ENCODE results near the gene USP8.
A peak's percentile ranks its signal among the peaks of the same experiment; 100 is the strongest.

The USP8 gene

DNA sequence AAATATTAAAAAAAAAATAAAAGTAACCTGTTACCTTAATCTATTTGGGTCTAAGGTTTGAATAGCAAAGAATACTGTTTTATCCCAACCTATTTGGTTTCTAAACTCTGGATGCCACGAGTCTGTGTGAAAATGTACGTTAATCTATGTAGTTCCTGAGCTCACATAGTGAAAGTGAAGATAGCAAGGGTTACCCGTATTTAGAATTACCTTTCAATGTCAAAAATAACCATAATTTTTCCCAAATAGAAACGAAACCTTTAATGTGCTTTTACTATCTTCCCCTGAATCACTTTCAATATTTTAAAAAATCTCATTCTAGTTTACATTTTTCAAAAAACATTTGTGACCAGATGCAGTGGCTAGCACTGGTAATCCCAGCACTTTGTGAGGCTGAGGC lies 128.0 kb downstream of the USP8 start:
- H3K4me3 ChIP-seq (ENCODE audit: low read length), result no peak overlapping the region
- DNase-seq (ENCODE audit: low read depth), result no peak
- TF ChIP-seq CTCF (IDR thresholded peaks at IDR 0.05; ENCODE audit: insufficient read depth, low read depth, low read length, missing control alignments), result no peak

GRCh38 chr15:50556642-50557371 lies 132.6 kb downstream of the USP8 start:
- DNase-seq (ENCODE audit: low read depth), result no peak
- no peak for TF ChIP-seq CTCF (IDR thresholded peaks at IDR 0.05; ENCODE audit: insufficient read depth, low read depth, low read length, missing control alignments)
- H3K4me3 ChIP-seq (ENCODE audit: low read length), result no peak overlapping the region

DNA sequence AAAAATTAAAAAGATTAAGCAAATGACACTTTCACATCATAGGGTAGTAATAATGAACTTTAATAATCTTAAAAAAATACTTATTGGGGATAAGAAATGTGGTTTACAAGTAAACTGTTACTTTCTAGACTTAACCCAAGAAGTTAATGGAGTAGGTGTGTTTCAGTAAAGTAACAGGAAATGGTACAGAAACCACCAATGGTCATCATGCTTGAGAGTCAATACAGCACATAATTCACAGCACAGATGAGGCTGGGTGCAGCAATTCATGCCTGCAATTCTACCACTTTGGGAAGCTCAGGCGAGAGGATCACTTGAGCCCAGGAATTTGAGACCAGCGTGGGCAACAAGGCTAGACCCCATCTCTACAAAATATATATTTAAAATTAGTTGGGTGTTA lies 133.8 kb downstream of the USP8 start:
- DNase-seq (ENCODE audit: low read depth), result no peak
- no peak overlapping the region for H3K4me3 ChIP-seq (ENCODE audit: low read length)
- TF ChIP-seq CTCF (IDR thresholded peaks at IDR 0.05; ENCODE audit: insufficient read depth, low read depth, low read length, missing control alignments), result no peak

GRCh38 chr15:50562735-50563640 lies 138.8 kb downstream of the USP8 start:
- peak; percentile 9 for DNase-seq (ENCODE audit: low read depth)
- TF ChIP-seq CTCF (IDR thresholded peaks at IDR 0.05; ENCODE audit: insufficient read depth, low read depth, low read length, missing control alignments), result no peak
- H3K4me3 ChIP-seq (ENCODE audit: low read length), result no peak overlapping the region

DNA sequence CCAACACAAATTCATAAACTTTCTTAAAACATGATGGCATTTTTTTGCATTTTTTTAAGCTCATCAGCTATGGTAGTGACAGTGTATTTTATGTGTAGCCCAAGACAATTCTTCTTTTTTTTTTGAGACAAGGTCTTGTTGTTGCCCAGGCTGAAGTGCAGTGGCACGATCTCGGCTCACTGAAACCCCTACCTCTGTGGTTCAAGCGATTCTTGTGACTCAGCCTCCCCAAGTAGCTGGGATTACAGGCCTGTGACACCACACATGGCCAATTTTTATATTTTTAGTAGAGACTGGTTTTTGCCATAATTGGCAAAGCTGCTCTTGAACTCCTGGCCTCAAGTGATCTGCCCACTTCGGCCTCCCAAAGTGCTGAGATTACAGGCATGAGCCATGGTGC lies 139.6 kb downstream of the USP8 start:
- H3K4me3 ChIP-seq (ENCODE audit: low read length), result no peak overlapping the region
- no peak for TF ChIP-seq CTCF (IDR thresholded peaks at IDR 0.05; ENCODE audit: insufficient read depth, low read depth, low read length, missing control alignments)
- DNase-seq (ENCODE audit: low read depth), result no peak
